ENCODE results near the gene MAX. TPM values are rescaled to one million over a fixed set of nuclear protein-coding genes. Genes with fewer than 3 reads are reported as not detected.

The MAX gene
- total RNA-seq, 1 experiment from 2014 or later = 125 TPM

DNA sequence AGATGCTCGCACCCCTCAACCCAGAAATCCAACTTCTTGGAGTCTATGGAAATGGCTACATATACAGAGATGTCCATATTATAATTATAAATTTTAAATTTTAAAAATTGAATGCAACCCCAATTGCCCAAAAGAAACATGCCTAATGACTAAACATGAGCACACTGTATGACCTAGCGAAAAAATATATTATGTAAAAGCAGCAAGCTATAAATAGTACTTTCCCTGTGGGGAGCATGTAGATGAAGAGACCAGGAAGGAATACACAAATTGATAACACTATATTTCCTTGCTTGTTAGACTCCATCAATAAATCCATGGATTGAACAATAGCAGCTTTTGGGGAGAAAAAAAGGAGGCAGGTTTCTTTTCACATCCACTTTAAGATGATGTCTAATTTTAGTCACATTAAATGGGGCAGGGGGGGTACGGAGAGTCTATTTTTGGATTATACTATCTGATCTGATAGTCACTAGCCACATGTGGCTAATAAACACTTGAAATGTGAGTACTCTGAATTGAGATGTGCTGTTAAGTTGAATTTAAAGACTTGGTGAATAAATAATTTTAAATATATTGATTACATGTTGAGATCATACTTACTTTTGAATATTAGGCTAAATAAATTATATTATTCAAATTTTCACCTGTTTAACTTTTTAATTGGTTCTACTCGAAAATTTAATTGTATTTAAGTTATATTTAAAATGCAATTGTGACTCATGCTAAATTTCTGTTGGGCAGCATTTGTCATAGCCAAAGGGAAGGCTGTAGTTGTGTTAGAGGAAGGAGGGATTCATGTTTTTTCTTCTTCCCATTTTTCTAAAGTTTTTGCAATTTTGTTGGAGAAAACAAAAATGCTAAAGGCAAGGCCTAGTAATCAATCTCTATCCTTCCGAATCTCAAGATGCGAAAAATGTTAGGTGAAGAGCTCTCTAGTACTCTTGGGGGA is 17.5 kb downstream of the MAX start:
- Mint-ChIP-seq H3K9me3 (ENCODE audit: unreplicated experiment) (no peaks in the 10 kb centered on the region), H3K4me3 (ENCODE audit: unreplicated experiment) (no peak overlapping the region), H3K27ac (ENCODE audit: low read depth, unreplicated experiment) (no peak overlapping the region), H3K4me1 (ENCODE audit: insufficient read depth, unreplicated experiment) (no peaks in the 10 kb centered on the region), H3K27me3 (ENCODE audit: insufficient read depth, unreplicated experiment) (no peaks in the 10 kb centered on the region), H3K36me3 (ENCODE audit: insufficient read depth, unreplicated experiment) (peaks cover 99% of the 10 kb centered on the region)
- POLR2A ChIA-PET = interaction anchor here (0.6 kb wide), 1 partner anchor 10 kb away, joined by 3 read pairs; no protein-coding TSS in a partner anchor
- TF ChIP-seq, protein P1, sequence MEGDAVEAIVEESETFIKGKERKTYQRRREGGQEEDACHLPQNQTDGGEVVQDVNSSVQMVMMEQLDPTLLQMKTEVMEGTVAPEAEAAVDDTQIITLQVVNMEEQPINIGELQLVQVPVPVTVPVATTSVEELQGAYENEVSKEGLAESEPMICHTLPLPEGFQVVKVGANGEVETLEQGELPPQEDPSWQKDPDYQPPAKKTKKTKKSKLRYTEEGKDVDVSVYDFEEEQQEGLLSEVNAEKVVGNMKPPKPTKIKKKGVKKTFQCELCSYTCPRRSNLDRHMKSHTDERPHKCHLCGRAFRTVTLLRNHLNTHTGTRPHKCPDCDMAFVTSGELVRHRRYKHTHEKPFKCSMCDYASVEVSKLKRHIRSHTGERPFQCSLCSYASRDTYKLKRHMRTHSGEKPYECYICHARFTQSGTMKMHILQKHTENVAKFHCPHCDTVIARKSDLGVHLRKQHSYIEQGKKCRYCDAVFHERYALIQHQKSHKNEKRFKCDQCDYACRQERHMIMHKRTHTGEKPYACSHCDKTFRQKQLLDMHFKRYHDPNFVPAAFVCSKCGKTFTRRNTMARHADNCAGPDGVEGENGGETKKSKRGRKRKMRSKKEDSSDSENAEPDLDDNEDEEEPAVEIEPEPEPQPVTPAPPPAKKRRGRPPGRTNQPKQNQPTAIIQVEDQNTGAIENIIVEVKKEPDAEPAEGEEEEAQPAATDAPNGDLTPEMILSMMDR (IDR thresholded peaks at IDR 0.05; ENCODE audit: unreplicated experiment) = no peak
- intact Hi-C loops (cut with micrococcal nuclease) = no loop called here
- no TSS peak for BruUV-seq (replicated peaks)
- no peak for DNase-seq (ENCODE audit: unreplicated experiment)
- CTCF ChIA-PET = interaction anchor here (0.6 to 1.4 kb wide), 3 partner anchors 9 to 81 kb away, joined by 3 to 6 read pairs (median 3); no protein-coding TSS in a partner anchor

DNA sequence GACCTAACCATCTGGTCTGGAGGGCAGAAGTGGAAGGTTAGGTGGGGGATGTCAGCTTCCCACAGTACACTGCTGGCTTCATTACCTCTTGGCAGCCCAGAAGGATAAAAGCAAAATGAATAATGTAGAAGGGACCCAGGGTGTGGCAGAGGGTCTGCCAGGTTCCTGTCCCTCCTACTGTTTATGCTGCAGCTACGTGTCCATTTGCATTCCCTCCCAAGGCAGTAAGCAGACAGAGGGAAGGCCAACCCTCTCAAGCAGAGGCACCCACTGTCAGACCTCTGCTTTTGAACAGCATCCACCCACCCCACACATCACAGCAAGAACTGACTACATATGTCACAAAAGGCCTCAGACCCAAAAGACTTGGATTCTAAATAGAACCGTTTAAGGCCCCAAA is 19.4 kb downstream of the MAX start:
- TF ChIP-seq, protein P1 (IDR thresholded peaks at IDR 0.05; ENCODE audit: unreplicated experiment) = no peak
- no TSS peak for BruUV-seq (replicated peaks)
- POLR2A ChIA-PET = no interaction called here
- Mint-ChIP-seq H3K4me1 (ENCODE audit: insufficient read depth, unreplicated experiment) (no peaks in the 10 kb centered on the region), H3K4me3 (ENCODE audit: unreplicated experiment) (no peak overlapping the region), H3K27me3 (ENCODE audit: insufficient read depth, unreplicated experiment) (no peaks in the 10 kb centered on the region), H3K9me3 (ENCODE audit: unreplicated experiment) (no peaks in the 10 kb centered on the region), H3K27ac (ENCODE audit: low read depth, unreplicated experiment) (no peak overlapping the region), H3K36me3 (ENCODE audit: insufficient read depth, unreplicated experiment) (peaks cover 99% of the 10 kb centered on the region)
- intact Hi-C loops (cut with micrococcal nuclease) = no loop called here
- CTCF ChIA-PET = interaction anchor here (0.6 kb wide), 1 partner anchor 156 kb away, joined by 6 read pairs; no protein-coding TSS in a partner anchor
- no peak for DNase-seq (ENCODE audit: unreplicated experiment)

DNA sequence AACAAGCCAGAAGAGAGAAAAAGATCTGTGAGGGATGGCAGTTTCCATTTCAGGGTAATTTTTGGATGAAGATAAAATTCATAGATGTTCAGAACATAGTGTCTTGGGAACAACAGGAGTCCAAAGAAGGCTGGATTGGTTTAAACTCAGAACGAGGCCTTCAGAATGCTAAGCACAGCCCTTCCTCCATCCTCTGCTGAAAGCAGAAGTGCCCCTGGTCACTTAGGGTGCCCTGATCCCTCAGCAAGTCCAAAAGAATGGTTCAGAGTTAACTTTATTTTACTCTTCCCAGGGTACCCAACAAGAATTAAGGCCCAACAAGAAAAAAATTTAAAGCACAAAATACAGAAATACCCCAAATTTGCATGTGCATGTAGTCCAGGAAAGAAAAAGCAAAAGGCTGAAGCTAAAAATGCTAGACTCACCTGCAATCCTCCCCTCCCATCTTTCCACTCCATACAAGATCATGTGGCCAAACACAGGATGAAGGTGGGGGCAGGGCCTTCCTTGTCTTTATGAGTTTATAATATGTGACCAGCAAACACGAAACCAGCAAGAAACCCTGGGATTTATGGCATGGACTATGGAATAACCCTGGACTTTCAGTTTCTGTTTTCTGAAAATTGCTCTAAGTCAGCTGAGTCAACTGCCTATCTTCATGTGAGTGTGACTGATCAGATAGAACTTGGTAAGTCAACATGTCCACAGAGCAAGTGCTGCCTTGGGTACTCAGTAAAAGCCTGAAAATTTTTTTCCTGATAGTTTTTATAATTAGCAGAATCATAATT is 21.2 kb downstream of the MAX start:
- no peaks in the 10 kb centered on the region for H3K9me3 Mint-ChIP-seq (ENCODE audit: unreplicated experiment)
- POLR2A ChIA-PET = no interaction called here
- H3K4me3 Mint-ChIP-seq (ENCODE audit: unreplicated experiment) = no peak overlapping the region
- H3K27ac Mint-ChIP-seq (ENCODE audit: low read depth, unreplicated experiment) = no peak overlapping the region
- intact Hi-C loops (cut with micrococcal nuclease) = no loop called here
- TF ChIP-seq, protein P1 (IDR thresholded peaks at IDR 0.05; ENCODE audit: unreplicated experiment) = no peak
- H3K4me1 Mint-ChIP-seq (ENCODE audit: insufficient read depth, unreplicated experiment) = no peaks in the 10 kb centered on the region
- no TSS peak for BruUV-seq (replicated peaks)
- H3K36me3 Mint-ChIP-seq (ENCODE audit: insufficient read depth, unreplicated experiment) = peaks cover 94% of the 10 kb centered on the region
- DNase-seq (ENCODE audit: unreplicated experiment) = no peak
- H3K27me3 Mint-ChIP-seq (ENCODE audit: insufficient read depth, unreplicated experiment) = no peaks in the 10 kb centered on the region
- CTCF ChIA-PET = no interaction called here

DNA sequence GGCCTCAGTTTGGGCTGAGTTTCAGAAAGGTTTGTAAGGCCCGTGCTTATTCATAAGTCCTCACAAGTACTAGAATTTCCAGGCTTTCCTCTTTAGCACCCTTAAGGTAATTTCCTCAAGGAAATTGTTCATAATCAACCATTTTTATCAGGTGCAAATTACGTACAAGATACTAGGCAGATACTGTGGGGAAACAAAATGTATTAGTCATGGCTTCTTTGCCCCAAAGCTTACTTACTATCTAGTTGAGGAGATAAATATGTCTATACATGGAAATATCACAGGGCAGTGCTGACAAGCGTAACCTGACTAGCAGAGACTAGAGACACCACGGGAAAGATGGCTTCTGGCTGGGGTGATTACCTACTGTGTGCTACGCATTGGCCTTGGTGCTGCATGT is 22.5 kb downstream of the MAX start:
- no peaks in the 10 kb centered on the region for H3K4me1 Mint-ChIP-seq (ENCODE audit: insufficient read depth, unreplicated experiment)
- TF ChIP-seq, protein P1 (IDR thresholded peaks at IDR 0.05; ENCODE audit: unreplicated experiment) = no peak
- CTCF ChIA-PET = interaction anchor here (0.5 kb wide), 1 partner anchor 25 kb away, joined by 3 read pairs; no protein-coding TSS in a partner anchor
- BruUV-seq (replicated peaks) = no TSS peak
- no peaks in the 10 kb centered on the region for H3K27me3 Mint-ChIP-seq (ENCODE audit: insufficient read depth, unreplicated experiment)
- H3K4me3 Mint-ChIP-seq (ENCODE audit: unreplicated experiment) = no peak overlapping the region
- H3K36me3 Mint-ChIP-seq (ENCODE audit: insufficient read depth, unreplicated experiment) = peaks cover 89% of the 10 kb centered on the region
- intact Hi-C loops (cut with micrococcal nuclease) = no loop called here
- H3K27ac Mint-ChIP-seq (ENCODE audit: low read depth, unreplicated experiment) = no peak overlapping the region
- DNase-seq (ENCODE audit: unreplicated experiment) = no peak
- POLR2A ChIA-PET = interaction anchor here (1.3 kb wide), 1 partner anchor 9 kb away, joined by 3 read pairs; no protein-coding TSS in a partner anchor
- no peaks in the 10 kb centered on the region for H3K9me3 Mint-ChIP-seq (ENCODE audit: unreplicated experiment)

Measured in MCF 10A (cell line).